GM18858 (cell line): ENCODE measurements around the gene SLF1.
"Not testable (repeated sequence)": the region's sequence is repeated elsewhere in the genome, so short reads cannot be mapped to it uniquely, and the experiment has no call there.

Source experiments
- ATAC-seq: cut with Tn5 transposase; IDR thresholded peaks from one replicate; pipeline ENCODE4 v1.9.1; 2021; ENCODE audit not compliant: unreplicated experiment

The SLF1 gene

GRCh38 chr5:94618493-94619328 lies at the start of gene SLF1, which contains the start of gene KIAA0825:
Gene SLF1 (plus strand): TSS chr5:94618669. CDS start chr5:94628811, 10,142 bp downstream.
Gene KIAA0825 (minus strand): TSS chr5:94618604. CDS start chr5:94537126, 81,478 bp downstream.
- ATAC-seq: peak; percentile 90

GRCh38 chr5:94571415-94571814 lies 47.1 kb upstream of the SLF1 start:
- ATAC-seq: no peak

GRCh38 chr5:94573349-94573748 lies 45.1 kb upstream of the SLF1 start:
- ATAC-seq: not testable (repeated sequence)

GRCh38 chr5:94575196-94575595 lies 43.3 kb upstream of the SLF1 start:
- no peak for ATAC-seq

- peak; percentile 73 for ATAC-seq
Observed at GRCh38 chr5:94577466-94578245, 40.8 kb upstream of the SLF1 start.

- no peak for ATAC-seq
Observed at GRCh38 chr5:94595281-94595840, 23.1 kb upstream of the SLF1 start.

GRCh38 chr5:94613583-94613982 lies 4.9 kb upstream of the SLF1 start:
- no peak for ATAC-seq

GRCh38 chr5:94614156-94614805 lies 4.2 kb upstream of the SLF1 start:
- no peak for ATAC-seq

- ATAC-seq: no peak
Observed at GRCh38 chr5:94615862-94616261, 2.6 kb upstream of the SLF1 start.

- peak; percentile 14 for ATAC-seq
Observed at GRCh38 chr5:94618029-94618492, 408 bp upstream of the SLF1 start.

- ATAC-seq: no peak
Observed at GRCh38 chr5:94620256-94620655, 1.8 kb downstream of the SLF1 start.

- ATAC-seq: no peak
Observed at GRCh38 chr5:94621763-94622162, 3.3 kb downstream of the SLF1 start.

GRCh38 chr5:94623011-94623410 lies 4.5 kb downstream of the SLF1 start:
- ATAC-seq: no peak

- ATAC-seq: no peak
Observed at GRCh38 chr5:94623877-94624276, 5.4 kb downstream of the SLF1 start.

GRCh38 chr5:94627191-94627590 lies 8.7 kb downstream of the SLF1 start:
- ATAC-seq: no peak

- ATAC-seq: peak; percentile 99
Observed at GRCh38 chr5:94632024-94632423, 13.6 kb downstream of the SLF1 start.

- no peak for ATAC-seq
Observed at GRCh38 chr5:94640176-94640575, 21.7 kb downstream of the SLF1 start.

GRCh38 chr5:94645053-94645452 lies 26.6 kb downstream of the SLF1 start:
- ATAC-seq: no peak

- no peak for ATAC-seq
Observed at GRCh38 chr5:94646758-94647157, 28.3 kb downstream of the SLF1 start.

GRCh38 chr5:94649874-94650273 lies 31.4 kb downstream of the SLF1 start:
- ATAC-seq: no peak

GRCh38 chr5:94658272-94658671 lies 39.8 kb downstream of the SLF1 start:
- no peak for ATAC-seq
